OCI-LY7 (cell line): ENCODE results near the gene TCP11L2. TPM values are rescaled to one million over a fixed set of nuclear protein-coding genes. Genes with fewer than 3 reads are reported as not detected.

Source experiments
- BruUV-seq: library from RNA; stranded (reverse); fragments of 400-500 nt; replicated peaks from 2 replicates; lab custom pipeline; 2021; lab: Mats Ljungman, UMichigan
- CTCF ChIA-PET: fragments of 300-600 bp; sonication (Branson Sonifier 250); formaldehyde crosslinking; loops from one replicate; lab custom pipeline; 2022; ENCODE audit warnings: antibody characterized with exemption; ENCODE audit not compliant: unreplicated experiment; lab: Charles Lee
- POLR2A ChIA-PET: fragments of 300-600 bp; sonication (Branson Sonifier 250); formaldehyde crosslinking; loops from one replicate; lab custom pipeline; 2022; ENCODE audit warnings: antibody characterized with exemption; lab: Charles Lee
- DNase-seq: peaks from one replicate; pipeline ENCODE4 v3.0.0-alpha.2; 2015; ENCODE audit warnings: low spot score
- H2AFZ ChIP-seq: fragments of 200-600 bp; sonication (generic), shearing (Covaris generic); 2 replicates; pipeline ENCODE4 v1.6.1; 2014; ENCODE audit warnings: mild to moderate bottlenecking, antibody characterized with exemption, low read length, moderate library complexity
- H3K27ac ChIP-seq: fragments of 200-600 bp; sonication (generic); 2 replicates; pipeline ENCODE4 v1.5.1; 2014; ENCODE audit warnings: mixed run types, low read depth, mild to moderate bottlenecking, moderate library complexity, low read length, inconsistent platforms; ENCODE audit not compliant: poor library complexity, severe bottlenecking
- H3K36me3 ChIP-seq: fragments of 200-600 bp; sonication (generic); 2 replicates; pipeline ENCODE4 v1.6.1; 2014; ENCODE audit warnings: mild to moderate bottlenecking, antibody characterized with exemption, low read length, moderate library complexity, mixed read lengths; ENCODE audit not compliant: insufficient read depth
- H3K4me1 ChIP-seq: fragments of 200-600 bp; sonication (generic); 2 replicates; pipeline ENCODE4 v1.5.1; 2014; ENCODE audit warnings: mild to moderate bottlenecking, low read length; ENCODE audit not compliant: insufficient read depth, poor library complexity, severe bottlenecking
- H3K4me2 ChIP-seq: fragments of 200-600 bp; sonication (generic); 2 replicates; pipeline ENCODE4 v1.6.1; 2014; ENCODE audit warnings: mild to moderate bottlenecking, low read length
- H3K4me3 ChIP-seq: fragments of 200-600 bp; sonication (generic); 2 replicates; pipeline ENCODE4 v1.5.1; 2014; ENCODE audit warnings: mild to moderate bottlenecking, low read depth, low read length; ENCODE audit not compliant: poor library complexity, severe bottlenecking
- H3K79me2 ChIP-seq: fragments of 200-600 bp; sonication (generic); 2 replicates; pipeline ENCODE4 v1.6.1; 2016; ENCODE audit warnings: low read depth, mild to moderate bottlenecking, low read length, moderate library complexity, mixed read lengths; ENCODE audit not compliant: insufficient read depth
- H3K9me2 ChIP-seq: fragments of 200-600 bp; sonication (generic); 2 replicates; pipeline ENCODE4 v1.6.1; 2016; ENCODE audit warnings: mild to moderate bottlenecking, low read length, mixed read lengths; ENCODE audit not compliant: insufficient read depth
- H3K9me3 ChIP-seq: fragments of 200-600 bp; sonication (generic); 2 replicates; pipeline ENCODE4 v1.6.1; 2014; ENCODE audit warnings: mild to moderate bottlenecking, mixed run types, low read length, mixed read lengths
- H4K20me1 ChIP-seq: fragments of 200-600 bp; sonication (generic); 2 replicates; pipeline ENCODE4 v1.6.1; 2014; ENCODE audit warnings: mild to moderate bottlenecking, antibody characterized with exemption, low read length, moderate library complexity, mixed read lengths; ENCODE audit not compliant: insufficient read depth
- CTCF ChIP-seq: fragments of 200-600 bp; sonication (generic); conservative IDR thresholded peaks from 2 replicates; pipeline ENCODE4 v1.5.1; 2014; ENCODE audit warnings: mild to moderate bottlenecking, antibody characterized with exemption, low read length, moderate library complexity, mixed read lengths
- EZH2phosphoT487 ChIP-seq: fragments of 200-600 bp; sonication (generic); IDR thresholded peaks from 2 replicates; pipeline ENCODE4 v1.6.1; 2018; ENCODE audit warnings: low read depth, borderline replicate concordance, mild to moderate bottlenecking, mixed run types, antibody characterized with exemption, low read length, moderate library complexity, mixed read lengths
- intact Hi-C: fragments of 100-400 bp; cut with micrococcal nuclease; formaldehyde crosslinking; loops from one replicate; pipeline ENCODE4 v1.10.0; 2022; ENCODE audit not compliant: unreplicated experiment
- total RNA-seq, 2 experiments: library from RNA; depleted of rRNA in 1 of 2; stranded (reverse); fragments of >200 nt in 1 of 2; shearing (Covaris generic) in 1 of 2; gene quantifications; 2 replicates each; pipeline ENCODE4 v1.2.3, GENCODE V29; 2014 to 2022

TCP11L2 gene
- total RNA-seq, 2 experiments from 2014 or later: 1.8 to 9.8 TPM

- H3K4me1 ChIP-seq: peaks cover 19% of the 10 kb centered on the region
- no peaks in the 10 kb centered on the region for H3K36me3 ChIP-seq
- intact Hi-C loops: no loop called here
- TF ChIP-seq EZH2phosphoT487: no peak
- no peak for TF ChIP-seq CTCF
- no TSS peak for BruUV-seq
- no peak overlapping the region for H3K4me3 ChIP-seq
- H3K79me2 ChIP-seq: no peaks in the 10 kb centered on the region
- no peaks in the 10 kb centered on the region for H4K20me1 ChIP-seq
- no peaks in the 10 kb centered on the region for H3K9me3 ChIP-seq
- H3K9me2 ChIP-seq: no peaks in the 10 kb centered on the region
- ChIA-PET CTCF (no interaction called here), POLR2A (interaction anchor here (0.8 to 1.8 kb wide), 3 partner anchors 9 to 698 kb away, joined by 3 to 6 read pairs (median 3); no protein-coding TSS in a partner anchor)
- no peak for DNase-seq
- H2AFZ ChIP-seq: no peak overlapping the region
- no peak overlapping the region for H3K27ac ChIP-seq
- H3K4me2 ChIP-seq: no peak overlapping the region
Measured at GRCh38 chr12:106289196-106289681, 13.3 kb upstream of the TCP11L2 start.

- no peak for DNase-seq
- H3K4me1 ChIP-seq: peaks cover 18% of the 10 kb centered on the region
- no TSS peak for BruUV-seq
- CTCF ChIA-PET: no interaction called here
- no peaks in the 10 kb centered on the region for H4K20me1 ChIP-seq
- no peak overlapping the region for H3K4me2 ChIP-seq
- H3K36me3 ChIP-seq: no peaks in the 10 kb centered on the region
- POLR2A ChIA-PET: interaction anchor here (1.8 kb wide), 1 partner anchor 11 kb away, joined by 6 read pairs; no protein-coding TSS in a partner anchor
- no peaks in the 10 kb centered on the region for H3K79me2 ChIP-seq
- H2AFZ ChIP-seq: no peak overlapping the region
- H3K4me3 ChIP-seq: no peak overlapping the region
- intact Hi-C loops: no loop called here
- TF ChIP-seq EZH2phosphoT487: no peak
- no peak for TF ChIP-seq CTCF
- H3K9me3 ChIP-seq: no peaks in the 10 kb centered on the region
- H3K27ac ChIP-seq: no peak overlapping the region
- no peaks in the 10 kb centered on the region for H3K9me2 ChIP-seq
Measured at GRCh38 chr12:106290666-106291065, 11.9 kb upstream of the TCP11L2 start.

GRCh38 chr12:106291342-106291741 lies 11.2 kb upstream of the TCP11L2 start:
- no TSS peak for BruUV-seq
- Histone ChIP-seq H3K27ac (no peak overlapping the region), H2AFZ (no peak overlapping the region), H3K4me1 (peaks cover 11% of the 10 kb centered on the region), H3K4me3 (no peak overlapping the region), H3K79me2 (no peaks in the 10 kb centered on the region), H3K36me3 (no peaks in the 10 kb centered on the region), H3K9me3 (no peaks in the 10 kb centered on the region), H3K4me2 (no peak overlapping the region), H4K20me1 (no peaks in the 10 kb centered on the region), H3K9me2 (no peaks in the 10 kb centered on the region)
- intact Hi-C loops: no loop called here
- POLR2A ChIA-PET: interaction anchor here (2.4 kb wide), 1 partner anchor 10 kb away, joined by 7 read pairs; no protein-coding TSS in a partner anchor
- no peak for DNase-seq
- TF ChIP-seq EZH2phosphoT487 (no peak), CTCF (no peak)
- CTCF ChIA-PET: no interaction called here
